Stimulated activated effector memory CD8-positive, alpha-beta T cell treated with anti-CD3 and anti-CD28 coated beads, Interleukin-12 subunit alpha, Interleukin-12 subunit beta, amount 100 ng/mL, for 72 hours (primary cell): ENCODE measurements around the gene C5orf15.
A peak's percentile ranks its signal among the peaks of the same experiment; 100 is the strongest.

Source experiments
- ATAC-seq: fragments of 150-1000 bp; cut with Tn5 transposase; 2 replicates; pipeline ENCODE4 v1.10.0; 2021
- DNase-seq, 2 donors: peaks; one replicate each; pipeline ENCODE4 v3.0.0; 2021 to 2022; ENCODE audit warnings: low spot score in 2 of 2
- H3K27ac Mint-ChIP-seq: one replicate; pipeline ENCODE4 v1.8.0; 2022; ENCODE audit warnings: mild to moderate bottlenecking, mixed read lengths
- H3K36me3 Mint-ChIP-seq: one replicate; pipeline ENCODE4 v1.8.0; 2022; ENCODE audit warnings: mild to moderate bottlenecking, mixed read lengths
- H3K4me1 Mint-ChIP-seq: one replicate; pipeline ENCODE4 v1.8.0; 2022; ENCODE audit warnings: mixed read lengths
- H3K4me3 Mint-ChIP-seq: one replicate; pipeline ENCODE4 v1.8.0; 2022; ENCODE audit warnings: mild to moderate bottlenecking, mixed read lengths
- H3K9me3 Mint-ChIP-seq: one replicate; pipeline ENCODE4 v1.8.0; 2022; ENCODE audit warnings: mixed read lengths

Gene C5orf15

GRCh38 chr5:133968204-133968980, at the start of gene C5orf15:
C5orf15 (minus strand) TSS chr5:133968625; CDS start chr5:133968584, 41 bp downstream.
- Mint-ChIP-seq H3K4me1 (peaks cover 46% of the 10 kb centered on the region), H3K27ac (peak within 1 kb of the TSS; percentile 99), H3K4me3 (peak within 1 kb of the TSS; percentile 99), H3K9me3 (no peaks in the 10 kb centered on the region), H3K36me3 (peaks cover 58% of the 10 kb centered on the region)
- peak; percentile 77 to 93 for DNase-seq
- ATAC-seq, result peak; percentile 99

- Mint-ChIP-seq H3K4me3 (no peak overlapping the region), H3K36me3 (peaks cover 17% of the 10 kb centered on the region), H3K4me1 (peaks cover 14% of the 10 kb centered on the region), H3K9me3 (no peaks in the 10 kb centered on the region), H3K27ac (no peak overlapping the region)
- no peak for DNase-seq
- no peak for ATAC-seq
These were observed 39.9 kb upstream of the C5orf15 start for GRCh38 chr5:134008266-134008749.

GRCh38 chr5:134007581-134008265, 39.3 kb upstream of the C5orf15 start:
- peaks cover 23% of the 10 kb centered on the region for H3K36me3 Mint-ChIP-seq
- no peak overlapping the region for H3K27ac Mint-ChIP-seq
- no peak overlapping the region for H3K4me3 Mint-ChIP-seq
- H3K9me3 Mint-ChIP-seq, result no peaks in the 10 kb centered on the region
- H3K4me1 Mint-ChIP-seq, result peaks cover 20% of the 10 kb centered on the region
- ATAC-seq, result no peak
- DNase-seq, result no peak

GRCh38 chr5:134006115-134006514, 37.7 kb upstream of the C5orf15 start:
- Mint-ChIP-seq H3K4me1 (peaks cover 36% of the 10 kb centered on the region), H3K27ac (peak overlapping the region; percentile 95), H3K36me3 (peaks cover 39% of the 10 kb centered on the region), H3K4me3 (peak overlapping the region; percentile 85), H3K9me3 (no peaks in the 10 kb centered on the region)
- no peak for DNase-seq
- ATAC-seq, result no peak

GRCh38 chr5:134005417-134006061, 37.1 kb upstream of the C5orf15 start:
- Mint-ChIP-seq H3K36me3 (peaks cover 45% of the 10 kb centered on the region), H3K4me3 (peak overlapping the region; percentile 85), H3K4me1 (peaks cover 38% of the 10 kb centered on the region), H3K9me3 (no peaks in the 10 kb centered on the region), H3K27ac (peak overlapping the region; percentile 95)
- DNase-seq, result peak in 1 of 2 donors; percentile 12
- ATAC-seq, result no peak

GRCh38 chr5:134004626-134005416, 36.4 kb upstream of the C5orf15 start, which contains the start of gene VDAC1:
VDAC1 (minus strand) TSS chr5:134004975; CDS start chr5:133993012, 11,963 bp downstream.
- peak within 1 kb of the TSS; percentile 85 for H3K4me3 Mint-ChIP-seq
- H3K9me3 Mint-ChIP-seq, result no peaks in the 10 kb centered on the region
- H3K36me3 Mint-ChIP-seq, result peaks cover 52% of the 10 kb centered on the region
- peak; percentile 87 for ATAC-seq
- peak; percentile 78 to 85 for DNase-seq
- peaks cover 45% of the 10 kb centered on the region for H3K4me1 Mint-ChIP-seq
- H3K27ac Mint-ChIP-seq, result peak within 1 kb of the TSS; percentile 95

- Mint-ChIP-seq H3K27ac (peak overlapping the region; percentile 95), H3K4me1 (peaks cover 53% of the 10 kb centered on the region), H3K36me3 (peaks cover 60% of the 10 kb centered on the region), H3K4me3 (peak overlapping the region; percentile 85), H3K9me3 (no peaks in the 10 kb centered on the region)
- ATAC-seq, result peak; percentile 36
- peak in 1 of 2 donors; percentile 89 for DNase-seq
These were observed 35.6 kb upstream of the C5orf15 start for GRCh38 chr5:134003817-134004625.

GRCh38 chr5:134003064-134003816, 34.8 kb upstream of the C5orf15 start:
- ATAC-seq (no peak), DNase-seq (peak in 1 of 2 donors; percentile 7)
- Mint-ChIP-seq H3K4me3 (peak overlapping the region; percentile 85), H3K4me1 (peaks cover 54% of the 10 kb centered on the region), H3K36me3 (peaks cover 65% of the 10 kb centered on the region), H3K27ac (peak overlapping the region; percentile 95), H3K9me3 (no peaks in the 10 kb centered on the region)

- Mint-ChIP-seq H3K36me3 (peaks cover 65% of the 10 kb centered on the region), H3K4me1 (peaks cover 55% of the 10 kb centered on the region), H3K4me3 (peak overlapping the region; percentile 85), H3K27ac (peak overlapping the region; percentile 95), H3K9me3 (no peaks in the 10 kb centered on the region)
- DNase-seq, result no peak
- no peak for ATAC-seq
These were observed 33.7 kb upstream of the C5orf15 start for GRCh38 chr5:134001938-134002731.

GRCh38 chr5:134000696-134001453, 32.5 kb upstream of the C5orf15 start:
- Mint-ChIP-seq H3K9me3 (no peaks in the 10 kb centered on the region), H3K36me3 (peaks cover 65% of the 10 kb centered on the region), H3K4me1 (peaks cover 63% of the 10 kb centered on the region), H3K27ac (no peak overlapping the region), H3K4me3 (peak overlapping the region; percentile 85)
- ATAC-seq, result no peak
- DNase-seq, result no peak

- Mint-ChIP-seq H3K27ac (peak overlapping the region; percentile 64), H3K4me3 (peak overlapping the region; percentile 15), H3K4me1 (peaks cover 63% of the 10 kb centered on the region), H3K9me3 (no peaks in the 10 kb centered on the region), H3K36me3 (peaks cover 60% of the 10 kb centered on the region)
- DNase-seq (no peak), ATAC-seq (no peak)
These were observed 31.7 kb upstream of the C5orf15 start for GRCh38 chr5:134000091-134000511.

- DNase-seq (no peak), ATAC-seq (no peak)
- Mint-ChIP-seq H3K36me3 (peaks cover 59% of the 10 kb centered on the region), H3K9me3 (no peaks in the 10 kb centered on the region), H3K4me1 (peaks cover 75% of the 10 kb centered on the region), H3K4me3 (no peak overlapping the region), H3K27ac (no peak overlapping the region)
These were observed 30.4 kb upstream of the C5orf15 start for GRCh38 chr5:133998807-133999206.
